HG03439 (cell line): ENCODE measurements around the gene EMC8.
"Not testable (repeated sequence)": the region's sequence is repeated elsewhere in the genome, so short reads cannot be mapped to it uniquely, and the experiment has no call there.

Experiments used
- ATAC-seq: cut with Tn5 transposase; IDR thresholded peaks from one replicate; pipeline ENCODE4 v1.9.1; 2021; ENCODE audit warnings: mild to moderate bottlenecking, moderate library complexity; ENCODE audit not compliant: unreplicated experiment

EMC8 gene

GRCh38 chr16:85799497-85800320 is at the start of gene EMC8, which contains the start of gene COX4I1:
EMC8 (minus strand) TSS chr16:85799544; CDS start chr16:85799295, 249 bp downstream.
COX4I1 (plus strand) TSS chr16:85799695; CDS start chr16:85801206, 1,511 bp downstream.
- peak; percentile 82 for ATAC-seq

DNA sequence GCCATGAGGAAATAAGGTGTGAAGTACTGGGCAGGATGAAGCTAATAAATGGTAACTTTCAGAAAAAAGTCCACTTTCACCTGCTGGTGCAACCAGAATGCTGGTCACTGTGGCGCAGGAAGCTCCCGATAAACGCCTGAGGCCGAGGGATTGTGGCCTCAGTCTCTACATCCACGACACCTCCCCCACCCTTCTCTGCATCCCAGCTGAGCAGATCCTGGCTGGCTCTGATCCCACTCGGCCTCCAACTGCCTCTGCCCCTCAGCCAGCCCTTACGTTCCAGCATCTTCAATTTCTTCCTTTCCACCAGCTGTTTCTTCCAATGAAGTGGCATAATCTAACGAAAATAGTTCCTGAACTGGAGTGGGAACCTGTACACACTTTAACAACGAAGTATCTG is 49.6 kb upstream of the EMC8 start:
- no peak for ATAC-seq

DNA sequence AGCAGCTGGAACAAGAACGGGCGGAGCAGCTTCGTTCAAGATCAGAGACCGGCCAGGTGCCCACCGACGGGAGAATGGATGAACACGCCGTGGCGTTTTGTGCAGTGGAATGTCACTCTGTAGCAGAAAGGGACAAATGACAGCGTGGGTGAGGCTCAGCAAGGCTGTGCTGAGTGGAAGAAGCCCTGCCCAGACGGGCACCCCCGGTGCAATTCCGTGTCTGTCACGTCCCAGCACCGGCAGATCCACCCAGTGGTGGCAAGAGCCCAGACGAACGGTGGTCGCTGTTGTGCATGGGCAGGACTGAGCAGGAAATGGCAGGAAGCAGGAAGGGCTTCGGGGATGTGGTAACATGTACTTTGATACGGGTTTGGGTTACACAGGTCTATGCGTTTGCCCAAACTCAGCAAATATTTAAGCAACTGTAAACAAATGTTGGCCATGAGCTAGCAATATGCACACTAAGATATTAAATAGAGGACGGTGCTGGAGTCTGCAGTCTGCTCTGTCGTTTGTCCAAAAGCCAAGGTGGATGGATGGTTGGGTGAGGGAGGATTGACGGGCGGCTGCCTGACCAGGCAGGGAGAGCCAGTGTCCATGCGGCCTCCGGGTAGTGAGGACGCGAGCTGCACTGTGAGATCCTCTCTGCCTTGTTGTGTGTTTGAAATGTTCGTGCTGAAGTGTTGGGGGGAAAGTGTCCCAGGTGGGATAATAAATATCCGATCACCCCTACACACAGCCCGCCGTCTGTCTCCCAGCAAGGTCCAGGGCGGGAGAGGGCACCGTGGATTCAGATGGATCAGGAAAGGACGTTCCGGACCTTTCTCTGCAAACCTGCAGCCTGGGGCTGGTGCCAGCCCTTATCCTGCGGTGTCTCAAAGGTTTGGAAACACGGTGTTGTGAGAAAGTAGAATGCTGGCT is 48.6 kb upstream of the EMC8 start:
- ATAC-seq: no peak

DNA sequence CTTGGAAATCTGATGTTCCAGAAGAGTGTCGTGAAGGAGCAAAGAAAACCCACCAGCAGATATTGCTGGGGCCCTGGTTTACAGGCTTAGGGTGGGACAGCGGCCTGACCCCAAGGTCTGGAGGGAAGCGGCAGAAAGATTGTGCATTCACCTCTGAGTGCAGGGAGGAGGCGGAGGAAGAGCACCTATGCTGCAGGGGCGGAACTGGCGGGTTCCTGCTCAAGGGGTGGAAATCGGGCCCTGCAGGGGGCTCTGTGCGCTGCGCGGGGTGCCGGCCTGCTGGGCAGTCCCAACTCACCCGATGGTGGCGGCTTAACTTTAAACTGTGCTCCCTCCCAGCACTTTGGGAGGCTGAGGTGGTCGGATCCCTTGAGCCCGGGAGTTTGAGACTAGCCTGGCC is 47.7 kb upstream of the EMC8 start:
- no peak for ATAC-seq

GRCh38 chr16:85846461-85846860 is 47.1 kb upstream of the EMC8 start:
- ATAC-seq: no peak

- ATAC-seq: no peak
Observed at GRCh38 chr16:85845266-85845665, 45.9 kb upstream of the EMC8 start.

DNA sequence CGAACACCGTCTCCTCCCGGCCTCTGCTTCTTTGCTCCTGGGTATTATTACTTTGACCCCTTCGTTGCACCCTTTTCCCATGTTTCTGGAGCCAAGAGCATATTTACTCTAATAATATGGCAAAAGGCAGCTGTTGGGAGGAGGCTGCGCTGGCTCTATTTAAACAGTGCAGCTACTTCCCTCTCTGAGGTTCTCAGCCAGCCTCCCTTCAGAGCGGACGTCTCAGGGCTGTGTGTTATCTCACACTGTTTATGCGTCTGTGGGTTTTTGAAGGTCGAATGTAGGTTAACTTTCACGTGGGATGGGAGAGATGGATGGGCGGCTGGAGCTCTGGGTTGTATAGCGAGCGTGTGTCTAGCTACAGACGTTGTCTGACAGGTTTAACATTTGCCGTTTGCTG is 45.4 kb upstream of the EMC8 start:
- no peak for ATAC-seq

- ATAC-seq: no peak
Observed at GRCh38 chr16:85844169-85844481, 44.8 kb upstream of the EMC8 start.

DNA sequence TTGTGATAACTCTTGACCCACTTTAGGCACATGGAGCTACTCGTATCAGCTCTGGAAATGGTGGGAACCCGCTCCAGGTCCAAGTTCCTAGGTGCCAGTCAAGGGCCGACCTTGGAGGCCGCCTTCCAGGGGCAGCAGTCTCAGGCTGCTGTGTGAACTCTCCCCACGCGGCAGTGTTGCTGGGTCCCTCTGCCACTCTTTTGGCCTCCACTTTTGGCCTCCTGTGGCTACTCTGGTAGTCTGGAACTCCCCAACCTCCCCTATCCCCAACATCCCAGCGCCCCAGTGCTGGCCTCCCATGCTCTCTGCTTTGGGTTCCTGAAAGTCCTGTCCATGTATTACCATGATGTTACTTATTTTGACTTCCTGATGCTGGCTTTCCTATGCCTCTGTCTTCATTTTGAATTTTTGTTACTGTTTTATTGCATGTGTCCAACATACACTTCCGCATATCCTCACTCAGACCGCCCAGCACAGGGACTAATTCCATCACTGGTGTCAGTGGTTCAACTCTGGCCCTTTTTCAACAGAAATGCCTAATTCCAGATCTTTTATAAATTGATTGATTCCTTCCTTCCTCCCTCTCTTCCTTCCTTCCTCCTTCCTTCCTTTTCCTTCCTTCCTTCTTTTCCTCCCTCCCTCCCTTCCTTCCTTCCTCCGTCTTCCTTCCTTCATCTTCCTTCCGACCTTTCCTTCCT is 44.3 kb upstream of the EMC8 start:
- ATAC-seq: no peak

GRCh38 chr16:85842848-85843247 is 43.5 kb upstream of the EMC8 start:
- ATAC-seq: no peak

- no peak for ATAC-seq
Observed at GRCh38 chr16:85842435-85842834, 43.1 kb upstream of the EMC8 start.

GRCh38 chr16:85840801-85841200 is 41.5 kb upstream of the EMC8 start:
- no peak for ATAC-seq

GRCh38 chr16:85840395-85840794 is 41.1 kb upstream of the EMC8 start:
- ATAC-seq: no peak

DNA sequence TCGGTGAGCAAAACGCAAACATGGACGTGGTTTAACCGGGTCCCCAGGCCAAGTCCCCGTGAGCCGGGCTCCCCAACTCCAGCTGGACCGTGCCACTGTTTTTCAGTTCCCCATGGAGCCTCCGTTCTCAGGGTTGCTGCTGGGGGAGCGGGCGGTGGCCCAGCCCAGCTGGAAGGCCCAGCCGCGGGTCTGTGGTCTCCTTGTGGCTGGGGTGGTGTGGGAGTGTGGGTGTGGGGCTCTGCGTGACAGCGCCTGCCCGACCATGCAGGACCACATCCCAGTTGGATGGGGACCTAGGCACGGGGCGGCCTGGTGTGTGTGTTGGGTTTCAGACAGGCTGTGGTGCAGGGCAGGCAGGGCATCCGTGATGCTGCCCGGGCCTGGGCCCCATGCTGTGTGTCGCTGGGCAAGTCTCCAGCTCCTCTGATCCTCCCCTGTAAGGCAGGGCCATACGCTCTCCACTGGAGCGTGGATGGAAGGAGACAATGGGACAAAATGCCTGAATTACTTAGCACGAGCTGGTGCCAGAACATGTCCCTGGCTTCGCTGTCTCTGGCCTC is 40.4 kb upstream of the EMC8 start:
- ATAC-seq: no peak

- no peak for ATAC-seq
Observed at GRCh38 chr16:85838876-85839585, 39.7 kb upstream of the EMC8 start.

- ATAC-seq: no peak
Observed at GRCh38 chr16:85838381-85838780, 39.0 kb upstream of the EMC8 start.

DNA sequence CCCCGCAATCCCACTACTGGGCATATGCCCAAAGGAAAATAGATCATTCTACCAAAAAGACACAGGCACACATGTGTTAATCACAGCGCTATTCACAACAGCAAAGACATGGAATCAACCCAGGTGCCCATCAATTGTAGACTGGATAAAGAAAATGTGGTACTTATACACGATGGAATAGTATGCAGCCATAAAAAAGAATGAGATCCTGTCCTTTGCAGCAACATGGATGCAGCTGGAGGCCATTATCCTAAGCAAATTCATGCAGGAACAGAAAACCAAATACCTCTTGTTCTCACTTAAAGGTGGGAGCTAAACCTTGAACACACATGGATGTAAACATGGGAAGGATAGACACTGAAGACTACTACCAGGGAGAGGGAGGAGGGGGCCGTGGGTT is 38.3 kb upstream of the EMC8 start:
- not testable (repeated sequence) for ATAC-seq

- ATAC-seq: no peak
Observed at GRCh38 chr16:85836706-85837582, 37.6 kb upstream of the EMC8 start.

- no peak for ATAC-seq
Observed at GRCh38 chr16:85835956-85836705, 36.8 kb upstream of the EMC8 start.
